ENCODE results near the gene TRIML1.
"Not testable (repeated sequence)": the region's sequence is repeated elsewhere in the genome, so short reads cannot be mapped to it uniquely, and the experiment has no call there.

- TF ChIP-seq CTCF (IDR thresholded peaks at IDR 0.05); EZH2 (IDR thresholded peaks at IDR 0.05; ENCODE audit: borderline replicate concordance, insufficient read depth, low read depth, low read length, poor library complexity, severe bottlenecking): not testable (repeated sequence)
These were observed 20.4 kb downstream of the TRIML1 start for GRCh38 chr4:188159513-188160226.

All from B cell (primary cell).